Gastrocnemius medialis (tissue), 4 donors: ENCODE measurements around the gene PSME3.

ENCODE experiments used
- CTCF ChIP-seq, 5 experiments: fragments of 450-650 bp in 3 of 5; fragments of 200-600 bp in 2 of 5; sonication (generic) in 2 of 5; IDR thresholded peaks in 4 of 5; conservative IDR thresholded peaks in 1 of 5; 1 replicate in 4 of 5; 2 replicates in 1 of 5; pipeline ENCODE4 v1.5.1; 2016 to 2019; ENCODE audit warnings: antibody characterized with exemption in 5 of 5, mild to moderate bottlenecking in 3 of 5, moderate library complexity in 3 of 5
- POLR2A ChIP-seq, 2 donors: fragments of 450-650 bp; IDR thresholded peaks; one replicate each; pipeline ENCODE4 v1.6.1; 2017; ENCODE audit warnings: antibody characterized with exemption in 2 of 2, mild to moderate bottlenecking in 2 of 2, moderate library complexity in 2 of 2

- TF ChIP-seq CTCF (IDR thresholded peaks at IDR 0.05 in 4 of 5, conservative IDR thresholded peaks at IDR 0.05 in 1 of 5), result no peak
- TF ChIP-seq POLR2A (IDR thresholded peaks at IDR 0.05), result no peak
These were observed 2.5 kb downstream of the PSME3 start for GRCh38 chr17:42835732-42836131.
